ENCODE measurements around the gene PGAP6. TPM values are rescaled to one million over a fixed set of nuclear protein-coding genes. Genes with fewer than 3 reads are reported as not detected.
A peak's percentile ranks its signal among the peaks of the same experiment; 100 is the strongest.

The PGAP6 gene
- total and polyA plus RNA-seq, 2 of the 13 experiments (the other 11 are each of a cell fraction or from before 2014, with no cell fraction given) = 52.7 to 136 TPM

DNA sequence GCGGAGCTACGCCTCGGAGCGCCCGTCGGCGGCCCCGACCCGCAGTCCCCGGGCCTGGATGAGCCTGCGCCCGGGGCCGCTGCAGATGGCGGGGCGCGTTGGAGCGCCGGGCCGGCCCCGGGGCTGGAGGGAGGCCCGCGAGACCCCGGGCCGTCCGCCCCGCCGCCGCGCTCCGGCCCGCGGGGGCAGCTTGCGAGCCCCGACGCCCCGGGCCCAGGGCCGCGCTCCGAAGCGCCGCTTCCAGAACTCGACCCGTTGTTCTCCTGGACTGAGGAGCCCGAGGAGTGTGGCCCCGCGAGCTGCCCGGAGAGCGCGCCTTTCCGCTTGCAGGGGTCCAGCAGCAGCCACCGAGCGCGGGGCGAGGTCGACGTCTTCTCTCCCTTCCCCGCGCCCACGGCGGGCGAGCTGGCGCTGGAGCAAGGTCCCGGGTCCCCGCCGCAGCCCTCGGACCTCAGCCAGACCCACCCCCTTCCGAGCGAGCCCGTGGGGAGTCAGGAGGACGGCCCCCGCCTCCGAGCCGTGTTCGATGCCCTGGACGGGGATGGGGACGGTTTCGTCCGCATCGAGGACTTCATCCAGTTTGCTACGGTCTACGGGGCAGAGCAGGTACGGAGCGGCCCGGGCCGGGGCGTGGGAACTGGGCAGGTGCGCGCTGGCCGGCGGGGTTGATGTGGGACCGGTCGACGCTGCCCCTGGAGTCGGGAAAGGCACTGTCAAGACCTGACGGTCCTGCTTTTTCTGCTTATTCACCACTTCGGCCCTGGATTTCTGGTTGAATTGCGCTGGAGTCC is 44.5 kb upstream of the PGAP6 start (continued):
- TF ChIP-seq, protein P1, sequence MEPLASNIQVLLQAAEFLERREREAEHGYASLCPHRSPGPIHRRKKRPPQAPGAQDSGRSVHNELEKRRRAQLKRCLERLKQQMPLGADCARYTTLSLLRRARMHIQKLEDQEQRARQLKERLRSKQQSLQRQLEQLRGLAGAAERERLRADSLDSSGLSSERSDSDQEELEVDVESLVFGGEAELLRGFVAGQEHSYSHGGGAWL (CRISPR knock-in tag; IDR thresholded peaks at IDR 0.05) = 0 out of 2 replicates have a peak, but pooled peaks have one; percentile 19
- TF ChIP-seq MEF2D (CRISPR knock-in tag; IDR thresholded peaks at IDR 0.05) (0 out of 2 replicates have a peak, but pooled peaks have one; percentile 18), ARNT2 (CRISPR knock-in tag; IDR thresholded peaks at IDR 0.05; ENCODE audit: low read depth) (peak; percentile 17; the same call in 1 of the 2 replicates), ZNF296 (CRISPR knock-in tag; conservative IDR thresholded peaks at IDR 0.05) (no peak), ZNF274 (CRISPR knock-in tag; IDR thresholded peaks at IDR 0.05) (0 out of 2 replicates have a peak, but pooled peaks have one; percentile 42), ZFX (CRISPR knock-in tag; IDR thresholded peaks at IDR 0.05; ENCODE audit: low read depth) (peak; percentile 46), ZNF138 (CRISPR knock-in tag; IDR thresholded peaks at IDR 0.05; ENCODE audit: low read depth) (no peak), TAF1 (CRISPR knock-in tag; IDR thresholded peaks at IDR 0.05) (peak; percentile 42), ZNF232 (CRISPR knock-in tag; IDR thresholded peaks at IDR 0.05; ENCODE audit: borderline replicate concordance) (no peak), ZNF10 (CRISPR knock-in tag; IDR thresholded peaks at IDR 0.05; ENCODE audit: borderline replicate concordance, low read depth) (no peak), ZNF317 (CRISPR knock-in tag; IDR thresholded peaks at IDR 0.05) (0 out of 2 replicates have a peak, but pooled peaks have one; percentile 39), RBFOX2 (IDR thresholded peaks at IDR 0.05; ENCODE audit: low read depth, low read length) (peak; percentile 53; the same call in 1 of the 2 replicates), NFKB2 (CRISPR knock-in tag; IDR thresholded peaks at IDR 0.05; ENCODE audit: borderline replicate concordance) (peak; percentile 20; the same call in 1 of the 2 replicates), SALL2 (CRISPR knock-in tag; IDR thresholded peaks at IDR 0.05) (0 out of 2 replicates have a peak, but pooled peaks have one; percentile 44), CAMTA2 (CRISPR knock-in tag; IDR thresholded peaks at IDR 0.05; ENCODE audit: borderline replicate concordance) (peak; percentile 59; the same call in 1 of the 2 replicates)
- TF ChIP-seq, protein P2, sequence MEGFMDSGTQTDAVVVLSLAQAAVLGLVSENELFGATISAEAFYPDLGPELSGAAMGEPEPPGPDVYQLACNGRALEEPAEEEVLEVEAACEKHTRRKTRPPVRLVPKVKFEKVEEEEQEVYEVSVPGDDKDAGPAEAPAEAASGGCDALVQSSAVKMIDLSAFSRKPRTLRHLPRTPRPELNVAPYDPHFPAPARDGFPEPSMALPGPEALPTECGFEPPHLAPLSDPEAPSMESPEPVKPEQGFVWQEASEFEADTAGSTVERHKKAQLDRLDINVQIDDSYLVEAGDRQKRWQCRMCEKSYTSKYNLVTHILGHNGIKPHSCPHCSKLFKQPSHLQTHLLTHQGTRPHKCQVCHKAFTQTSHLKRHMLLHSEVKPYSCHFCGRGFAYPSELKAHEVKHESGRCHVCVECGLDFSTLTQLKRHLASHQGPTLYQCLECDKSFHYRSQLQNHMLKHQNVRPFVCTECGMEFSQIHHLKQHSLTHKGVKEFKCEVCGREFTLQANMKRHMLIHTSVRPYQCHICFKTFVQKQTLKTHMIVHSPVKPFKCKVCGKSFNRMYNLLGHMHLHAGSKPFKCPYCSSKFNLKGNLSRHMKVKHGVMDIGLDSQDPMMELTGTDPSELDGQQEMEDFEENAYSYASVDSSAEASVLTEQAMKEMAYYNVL (CRISPR knock-in tag; IDR thresholded peaks at IDR 0.05; ENCODE audit: borderline replicate concordance) = peak; percentile 41; the same call in 1 of the 2 replicates
- TF ChIP-seq, protein P3, sequence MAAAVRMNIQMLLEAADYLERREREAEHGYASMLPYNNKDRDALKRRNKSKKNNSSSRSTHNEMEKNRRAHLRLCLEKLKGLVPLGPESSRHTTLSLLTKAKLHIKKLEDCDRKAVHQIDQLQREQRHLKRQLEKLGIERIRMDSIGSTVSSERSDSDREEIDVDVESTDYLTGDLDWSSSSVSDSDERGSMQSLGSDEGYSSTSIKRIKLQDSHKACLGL (CRISPR knock-in tag; IDR thresholded peaks at IDR 0.05) = peak; percentile 76; the same call in 1 of the 2 replicates
- TF ChIP-seq, protein P4, sequence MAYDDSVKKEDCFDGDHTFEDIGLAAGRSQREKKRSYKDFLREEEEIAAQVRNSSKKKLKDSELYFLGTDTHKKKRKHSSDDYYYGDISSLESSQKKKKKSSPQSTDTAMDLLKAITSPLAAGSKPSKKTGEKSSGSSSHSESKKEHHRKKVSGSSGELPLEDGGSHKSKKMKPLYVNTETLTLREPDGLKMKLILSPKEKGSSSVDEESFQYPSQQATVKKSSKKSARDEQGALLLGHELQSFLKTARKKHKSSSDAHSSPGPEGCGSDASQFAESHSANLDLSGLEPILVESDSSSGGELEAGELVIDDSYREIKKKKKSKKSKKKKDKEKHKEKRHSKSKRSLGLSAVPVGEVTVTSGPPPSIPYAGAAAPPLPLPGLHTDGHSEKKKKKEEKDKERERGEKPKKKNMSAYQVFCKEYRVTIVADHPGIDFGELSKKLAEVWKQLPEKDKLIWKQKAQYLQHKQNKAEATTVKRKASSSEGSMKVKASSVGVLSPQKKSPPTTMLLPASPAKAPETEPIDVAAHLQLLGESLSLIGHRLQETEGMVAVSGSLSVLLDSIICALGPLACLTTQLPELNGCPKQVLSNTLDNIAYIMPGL (CRISPR knock-in tag; IDR thresholded peaks at IDR 0.05; ENCODE audit: borderline replicate concordance in 1 of 2, low read depth in 1 of 2) = peak in 1 of 2 experiments; percentile 35; a peak in 2 of 4 replicates
- TF ChIP-seq, protein P5, sequence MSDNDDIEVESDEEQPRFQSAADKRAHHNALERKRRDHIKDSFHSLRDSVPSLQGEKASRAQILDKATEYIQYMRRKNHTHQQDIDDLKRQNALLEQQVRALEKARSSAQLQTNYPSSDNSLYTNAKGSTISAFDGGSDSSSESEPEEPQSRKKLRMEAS (IDR thresholded peaks at IDR 0.05) = peak; percentile 48; the same call in 1 of the 2 replicates
- TF ChIP-seq, protein P6, sequence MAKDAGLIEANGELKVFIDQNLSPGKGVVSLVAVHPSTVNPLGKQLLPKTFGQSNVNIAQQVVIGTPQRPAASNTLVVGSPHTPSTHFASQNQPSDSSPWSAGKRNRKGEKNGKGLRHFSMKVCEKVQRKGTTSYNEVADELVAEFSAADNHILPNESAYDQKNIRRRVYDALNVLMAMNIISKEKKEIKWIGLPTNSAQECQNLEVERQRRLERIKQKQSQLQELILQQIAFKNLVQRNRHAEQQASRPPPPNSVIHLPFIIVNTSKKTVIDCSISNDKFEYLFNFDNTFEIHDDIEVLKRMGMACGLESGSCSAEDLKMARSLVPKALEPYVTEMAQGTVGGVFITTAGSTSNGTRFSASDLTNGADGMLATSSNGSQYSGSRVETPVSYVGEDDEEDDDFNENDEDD (CRISPR knock-in tag; IDR thresholded peaks at IDR 0.05; ENCODE audit: borderline replicate concordance) = 0 out of 2 replicates have a peak, but pooled peaks have one; percentile 30
